Gastroesophageal sphincter (tissue), 3 donors: Measurements from ENCODE around the gene RNF145.

Experiments used
- CTCF ChIP-seq, 4 experiments: fragments of 200-600 bp in 2 of 4; fragments of 450-650 bp in 2 of 4; sonication (generic) in 1 of 4; IDR thresholded peaks; one replicate each; pipeline ENCODE4 v1.5.1; 2017 to 2019; ENCODE audit warnings: antibody characterized with exemption in 4 of 4, mild to moderate bottlenecking in 2 of 4, moderate library complexity in 2 of 4
- POLR2A ChIP-seq, 2 donors: fragments of 450-650 bp; IDR thresholded peaks; one replicate each; pipeline ENCODE4 v1.6.1; 2017; ENCODE audit warnings: antibody characterized with exemption in 2 of 2, mild to moderate bottlenecking in 2 of 2, moderate library complexity in 1 of 2
- POLR2AphosphoS5 ChIP-seq: sonication (generic); formaldehyde crosslinking; IDR thresholded peaks from one replicate; pipeline ENCODE4 v1.6.1; 2017; ENCODE audit warnings: antibody characterized with exemption

GRCh38 chr5:159123700-159124099, 85.7 kb downstream of the RNF145 start:
- TF ChIP-seq POLR2A (IDR thresholded peaks at IDR 0.05) (no peak), CTCF (IDR thresholded peaks at IDR 0.05) (no peak), POLR2AphosphoS5 (no peak)
